Left ventricle myocardium inferior (tissue), 1 donor: ENCODE results near the gene NKAIN1. TPM values are rescaled to one million over a fixed set of nuclear protein-coding genes. Genes with fewer than 3 reads are reported as not detected.

ENCODE experiments used
- DNase-seq: peaks from one replicate; pipeline ENCODE4 v3.0.0-alpha.2; 2020
- H3K27ac ChIP-seq: fragments of 200-600 bp; replicated peaks from 2 replicates; pipeline ENCODE4 v1.8.0; 2021
- H3K27me3 ChIP-seq: fragments of 200-600 bp; 2 replicates; pipeline ENCODE4 v1.8.0; 2021; ENCODE audit warnings: low read depth
- H3K36me3 ChIP-seq: fragments of 200-600 bp; 2 replicates; pipeline ENCODE4 v1.8.0; 2021
- H3K4me1 ChIP-seq: fragments of 200-600 bp; 2 replicates; pipeline ENCODE4 v1.8.0; 2021
- H3K4me3 ChIP-seq: fragments of 200-600 bp; 2 replicates; pipeline ENCODE4 v1.8.0; 2021; ENCODE audit warnings: mild to moderate bottlenecking, moderate library complexity
- H3K9me3 ChIP-seq: fragments of 200-600 bp; replicated peaks from 2 replicates; pipeline ENCODE4 v1.8.0; 2021
- intact Hi-C: fragments of 100-400 bp; cut with micrococcal nuclease; formaldehyde crosslinking; loops from one replicate; pipeline ENCODE4 v1.11.0; 2022
- total RNA-seq: library from RNA; stranded (reverse); fragmentation: NEBNext Ultra II Directional; extraction: Animal tissue kit (Norgen Biotek cat#: 25700); gene quantifications from one replicate; pipeline ENCODE4 v1.2.1, GENCODE V29; 2021
- TF ChIP-seq, protein P1 (sequence below): fragments of 200-600 bp; IDR thresholded peaks from 2 replicates; pipeline ENCODE4 v1.8.0; 2021; ENCODE audit warnings: antibody characterized with exemption, mild to moderate bottlenecking, borderline replicate concordance
- donor health status: DM: no; HTN: yes; CAD: no; lungs with severe emphysema.

Gene NKAIN1
- total RNA-seq, 1 donor from 2014 or later, result 0.19 TPM

DNA sequence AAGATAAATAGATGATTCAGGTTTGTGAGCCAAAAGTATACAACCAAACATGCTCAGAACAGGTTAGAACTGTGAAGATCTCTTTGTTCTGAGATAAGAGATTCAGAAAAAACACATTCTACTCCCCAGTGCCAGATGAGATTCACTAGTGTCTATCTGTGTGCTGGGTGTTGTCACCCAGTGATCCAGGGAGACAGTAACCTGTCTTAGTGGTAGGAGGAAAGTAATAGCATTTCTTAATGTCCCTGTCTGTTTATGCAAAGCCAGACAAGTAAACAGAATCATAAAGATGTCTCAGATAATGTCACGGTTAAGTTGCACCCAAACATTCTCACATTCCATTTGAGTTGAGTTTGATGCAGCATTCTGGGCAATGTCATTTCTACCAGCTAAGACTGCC lies 18.9 kb upstream of the NKAIN1 start:
- Histone ChIP-seq H3K36me3 (peaks cover 70% of the 10 kb centered on the region), H3K4me3 (no peak overlapping the region), H3K27ac (no peak overlapping the region), H3K9me3 (no peaks in the 10 kb centered on the region), H3K4me1 (no peaks in the 10 kb centered on the region), H3K27me3 (no peaks in the 10 kb centered on the region)
- DNase-seq, result no peak
- intact Hi-C loops, result no loop called here
- TF ChIP-seq, protein P1, sequence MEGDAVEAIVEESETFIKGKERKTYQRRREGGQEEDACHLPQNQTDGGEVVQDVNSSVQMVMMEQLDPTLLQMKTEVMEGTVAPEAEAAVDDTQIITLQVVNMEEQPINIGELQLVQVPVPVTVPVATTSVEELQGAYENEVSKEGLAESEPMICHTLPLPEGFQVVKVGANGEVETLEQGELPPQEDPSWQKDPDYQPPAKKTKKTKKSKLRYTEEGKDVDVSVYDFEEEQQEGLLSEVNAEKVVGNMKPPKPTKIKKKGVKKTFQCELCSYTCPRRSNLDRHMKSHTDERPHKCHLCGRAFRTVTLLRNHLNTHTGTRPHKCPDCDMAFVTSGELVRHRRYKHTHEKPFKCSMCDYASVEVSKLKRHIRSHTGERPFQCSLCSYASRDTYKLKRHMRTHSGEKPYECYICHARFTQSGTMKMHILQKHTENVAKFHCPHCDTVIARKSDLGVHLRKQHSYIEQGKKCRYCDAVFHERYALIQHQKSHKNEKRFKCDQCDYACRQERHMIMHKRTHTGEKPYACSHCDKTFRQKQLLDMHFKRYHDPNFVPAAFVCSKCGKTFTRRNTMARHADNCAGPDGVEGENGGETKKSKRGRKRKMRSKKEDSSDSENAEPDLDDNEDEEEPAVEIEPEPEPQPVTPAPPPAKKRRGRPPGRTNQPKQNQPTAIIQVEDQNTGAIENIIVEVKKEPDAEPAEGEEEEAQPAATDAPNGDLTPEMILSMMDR, result no peak

DNA sequence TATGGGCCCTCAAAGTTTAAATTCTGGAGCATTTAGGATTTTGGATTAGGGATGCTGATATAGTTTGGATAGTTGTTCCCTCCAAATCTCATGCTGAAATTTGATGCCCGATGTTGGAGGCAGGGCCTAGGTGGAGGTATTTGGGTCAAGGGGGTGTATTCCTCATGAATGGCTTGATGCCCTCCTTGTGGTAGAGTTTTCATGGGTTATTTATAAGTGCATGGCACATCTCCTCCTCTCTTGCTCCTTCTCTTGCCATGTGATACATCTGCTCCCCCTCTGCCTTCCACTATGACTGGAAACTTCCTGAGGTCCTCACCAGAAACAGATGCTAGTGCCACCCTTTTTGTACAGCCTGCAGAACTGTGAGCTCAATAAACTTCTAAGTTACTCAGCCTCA lies 17.5 kb upstream of the NKAIN1 start:
- DNase-seq, result no peak

DNA sequence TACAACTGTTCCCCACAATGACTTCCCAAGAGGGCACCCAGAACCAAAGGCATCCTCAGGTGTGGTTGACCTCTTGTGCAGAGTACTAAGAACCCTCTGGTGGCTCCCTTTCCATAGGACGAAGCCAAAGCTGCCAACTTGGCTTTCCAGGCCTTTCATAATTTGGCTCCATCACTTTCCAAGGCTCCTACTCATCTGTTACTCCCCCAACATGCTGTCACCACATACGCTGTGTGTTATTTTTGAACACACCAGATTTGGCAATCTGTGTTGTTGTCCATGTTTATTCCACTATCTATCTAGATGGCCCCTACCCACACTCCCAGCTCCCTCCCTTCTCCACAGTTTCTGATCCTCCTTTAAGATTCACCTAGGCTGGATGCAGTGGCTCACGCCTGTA lies 10.2 kb upstream of the NKAIN1 start:
- no peaks in the 10 kb centered on the region for H3K27me3 ChIP-seq
- DNase-seq, result no peak
- intact Hi-C loops, result no loop called here

More for the DNA sequence above, 17.5 kb upstream of the NKAIN1 start:
- H3K36me3 ChIP-seq, result peaks cover 57% of the 10 kb centered on the region
- TF ChIP-seq, protein P1, result no peak
- no peaks in the 10 kb centered on the region for H3K4me1 ChIP-seq
- no peak overlapping the region for H3K4me3 ChIP-seq
- no peak overlapping the region for H3K27ac ChIP-seq
- no peaks in the 10 kb centered on the region for H3K27me3 ChIP-seq
- intact Hi-C loops, result no loop called here
- H3K9me3 ChIP-seq, result no peaks in the 10 kb centered on the region

DNA sequence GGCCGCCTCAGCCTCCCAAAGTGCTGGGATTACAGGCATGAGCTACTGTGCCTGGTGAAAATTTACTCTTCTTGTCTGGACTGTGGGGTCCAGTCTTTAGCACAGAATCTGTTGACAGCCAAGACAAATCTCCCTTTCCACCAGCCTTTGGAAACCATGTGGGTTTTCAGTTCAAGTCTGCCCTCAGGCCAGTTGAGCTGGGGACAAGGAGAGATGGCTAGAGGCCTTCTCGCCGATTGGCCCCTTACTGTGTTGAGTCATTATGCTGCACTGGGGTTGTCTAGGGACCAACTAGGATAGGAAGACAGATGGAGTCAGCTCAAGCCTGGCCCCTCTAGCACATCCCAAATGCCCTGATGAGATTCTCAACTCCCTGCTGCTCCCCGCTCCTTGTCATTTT lies 8.6 kb upstream of the NKAIN1 start:
- TF ChIP-seq, protein P1, result no peak
- no peaks in the 10 kb centered on the region for H3K9me3 ChIP-seq
- no peak overlapping the region for H3K4me3 ChIP-seq
- intact Hi-C loops, result no loop called here
- DNase-seq, result no peak
- no peak overlapping the region for H3K27ac ChIP-seq
- H3K27me3 ChIP-seq, result no peaks in the 10 kb centered on the region
- no peaks in the 10 kb centered on the region for H3K4me1 ChIP-seq
- H3K36me3 ChIP-seq, result no peaks in the 10 kb centered on the region

More for the DNA sequence above, 10.2 kb upstream of the NKAIN1 start:
- H3K9me3 ChIP-seq, result no peaks in the 10 kb centered on the region
- no peak overlapping the region for H3K4me3 ChIP-seq
- TF ChIP-seq, protein P1, result no peak
- H3K27ac ChIP-seq, result no peak overlapping the region
- no peaks in the 10 kb centered on the region for H3K36me3 ChIP-seq
- no peaks in the 10 kb centered on the region for H3K4me1 ChIP-seq

DNA sequence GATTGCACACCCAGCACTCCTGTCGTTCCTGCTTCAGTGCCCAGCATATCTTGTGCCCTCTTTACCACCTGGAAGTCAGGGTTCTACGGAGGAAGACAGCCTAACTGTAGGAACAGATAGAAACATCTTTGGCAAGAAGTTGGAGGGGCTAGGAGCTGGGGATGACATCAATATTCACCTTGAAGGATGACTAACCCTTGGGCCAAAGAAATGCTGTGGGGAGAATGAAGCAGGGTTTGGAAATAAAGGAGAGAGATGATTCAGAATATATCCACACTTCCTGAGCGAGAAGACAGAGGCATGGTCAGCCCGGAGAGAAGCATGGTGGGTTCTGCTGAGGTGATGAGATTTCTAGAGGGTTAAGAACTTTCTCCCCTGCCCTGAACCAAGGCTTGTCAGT lies 4.6 kb upstream of the NKAIN1 start:
- H3K9me3 ChIP-seq, result no peaks in the 10 kb centered on the region
- intact Hi-C loops, result no loop called here
- H3K27ac ChIP-seq, result no peak overlapping the region
- H3K4me3 ChIP-seq, result no peak overlapping the region
- DNase-seq, result no peak
- TF ChIP-seq, protein P1, result no peak
- peaks cover 33% of the 10 kb centered on the region for H3K27me3 ChIP-seq
- H3K4me1 ChIP-seq, result peaks cover 5% of the 10 kb centered on the region
- H3K36me3 ChIP-seq, result no peaks in the 10 kb centered on the region
